Bone marrow (tissue), 2 donors: ENCODE results near the gene ELL2.
"Not testable (repeated sequence)": the region's sequence is repeated elsewhere in the genome, so short reads cannot be mapped to it uniquely, and the experiment has no call there.

ENCODE experiments used
- DNase-seq, 2 donors: peaks; one replicate each; lab custom pipeline; 2025; lab: John Stamatoyannopoulos, UW

Gene ELL2

DNA sequence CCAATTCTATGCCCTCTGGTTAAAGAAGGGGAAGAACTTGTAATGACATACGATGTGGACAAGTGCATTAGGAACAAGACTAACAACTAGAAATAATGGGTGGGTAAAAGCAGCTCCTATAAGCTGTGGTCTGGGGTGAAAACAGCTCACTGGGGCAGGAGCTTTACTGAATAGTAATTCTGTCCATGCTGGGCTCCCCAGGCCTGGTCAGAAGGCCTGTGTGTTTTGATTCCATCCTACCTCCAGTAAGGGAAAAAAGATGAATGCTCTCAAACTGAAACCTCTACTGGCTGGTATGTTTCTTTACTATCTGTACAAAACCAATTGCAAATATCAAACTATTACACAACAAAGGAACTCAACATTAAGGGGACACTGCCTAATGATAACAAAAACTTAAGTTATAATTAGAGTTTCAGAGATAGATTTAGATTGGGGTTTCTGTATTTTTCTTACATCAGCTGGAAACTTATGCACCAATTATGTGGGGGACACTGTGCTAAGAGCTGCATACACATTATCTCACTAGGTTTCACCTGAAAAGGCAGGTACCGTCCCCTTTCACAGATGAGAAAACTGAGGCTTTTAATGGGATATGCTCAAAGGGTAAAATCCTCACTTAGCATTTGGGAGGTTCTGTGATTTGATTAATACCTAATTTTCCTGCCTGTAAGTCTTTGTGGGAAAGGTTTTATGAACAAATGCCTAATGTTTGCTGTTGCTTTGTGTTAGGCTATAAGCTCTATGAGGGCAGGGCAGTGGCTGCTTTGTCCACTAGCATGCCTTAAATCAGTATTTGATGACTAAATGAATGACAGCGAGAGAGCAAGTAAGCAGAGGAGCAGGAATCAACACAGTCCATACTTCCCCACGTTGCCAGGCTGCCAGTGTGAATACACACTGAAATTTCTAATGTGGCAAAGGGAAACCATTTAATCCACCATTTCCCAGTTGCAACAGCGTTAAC is 53.6 kb downstream of the ELL2 start:
- DNase-seq: no peak

DNA sequence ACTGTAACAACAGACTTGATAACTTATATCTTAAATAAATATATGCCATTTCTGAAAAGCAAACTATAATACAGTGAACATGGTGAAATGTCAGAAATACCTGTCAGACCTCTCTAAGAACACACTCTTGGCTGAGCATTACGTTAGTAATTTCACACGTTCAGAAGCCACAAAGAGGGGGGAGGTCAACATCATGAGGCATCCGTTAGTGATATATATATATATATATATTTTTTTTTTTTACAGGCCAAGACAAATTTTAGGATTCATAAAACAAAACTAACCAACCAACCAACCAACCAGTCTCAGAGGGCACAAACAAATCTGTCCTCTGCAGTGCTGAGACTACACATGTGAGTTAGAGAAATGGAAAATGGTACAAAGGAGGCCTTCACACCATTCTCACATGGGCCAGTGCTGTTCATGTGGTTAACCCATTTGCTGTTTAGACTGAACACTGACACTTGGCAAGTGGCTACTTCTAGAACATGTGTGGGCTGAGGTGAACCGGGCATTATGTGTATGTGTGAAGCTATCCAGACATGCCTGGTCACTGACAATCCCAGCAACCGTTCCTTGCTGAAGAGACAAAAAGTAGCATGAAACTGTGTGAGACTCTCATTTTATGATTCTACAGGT is 54.5 kb downstream of the ELL2 start:
- no peak for DNase-seq

DNA sequence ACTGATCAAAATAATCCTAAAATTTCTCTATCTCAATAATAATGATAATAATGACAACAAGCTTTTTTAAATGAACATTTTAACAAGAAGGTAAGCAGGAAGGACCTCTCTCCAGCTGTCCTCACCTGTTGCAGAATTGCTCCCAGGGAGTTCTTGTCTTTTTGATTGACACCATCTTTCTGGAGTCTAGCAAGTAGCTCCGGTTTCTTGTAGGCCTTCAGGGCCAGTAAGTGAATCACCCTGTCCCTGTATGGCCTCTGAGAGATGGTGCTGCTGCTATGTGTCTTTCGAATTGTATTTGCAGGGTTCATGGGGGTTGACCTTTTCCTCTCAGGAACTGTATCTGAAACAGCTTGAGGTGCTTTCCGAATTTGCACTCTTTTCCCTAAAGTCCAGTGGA is 55.3 kb downstream of the ELL2 start:
- not testable (repeated sequence) for DNase-seq

DNA sequence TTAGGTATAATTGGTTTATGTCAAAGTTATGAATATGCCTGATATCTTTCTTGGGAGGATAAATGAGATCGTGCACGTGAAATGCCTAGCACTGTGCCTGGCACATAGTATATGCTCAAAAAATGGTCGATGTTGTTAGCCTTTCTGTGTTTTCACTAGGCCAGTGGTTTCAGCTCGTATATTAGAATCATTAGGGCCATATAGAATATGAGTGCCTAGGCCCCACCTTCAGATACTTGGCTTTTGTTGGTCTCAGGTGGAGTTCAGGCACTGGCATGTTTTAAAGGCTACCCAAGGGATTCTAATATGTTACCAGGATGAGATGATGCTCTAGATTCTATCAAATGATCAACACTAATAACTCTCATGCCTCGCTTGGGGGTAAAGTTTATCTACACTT is 56.8 kb downstream of the ELL2 start:
- no peak for DNase-seq

DNA sequence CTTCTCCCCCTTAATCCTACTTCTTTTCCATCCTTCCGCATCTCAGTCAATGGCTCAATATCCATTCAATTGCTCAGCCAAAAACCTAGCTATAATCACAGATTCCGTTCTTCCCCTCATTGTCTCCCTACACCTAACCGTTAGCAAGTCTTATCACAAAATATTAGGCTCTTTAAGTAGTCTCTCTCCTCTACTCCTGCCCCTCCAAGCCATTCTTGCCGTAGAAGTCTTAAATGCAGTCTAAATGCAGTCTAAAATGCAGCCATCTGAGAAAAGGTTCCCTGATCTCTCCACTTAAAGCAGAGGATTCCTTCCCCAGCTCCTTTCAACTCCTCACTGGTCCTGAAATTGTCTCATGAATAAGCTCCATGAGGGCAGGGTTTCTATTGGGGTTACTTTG is 57.8 kb downstream of the ELL2 start:
- DNase-seq: no peak

DNA sequence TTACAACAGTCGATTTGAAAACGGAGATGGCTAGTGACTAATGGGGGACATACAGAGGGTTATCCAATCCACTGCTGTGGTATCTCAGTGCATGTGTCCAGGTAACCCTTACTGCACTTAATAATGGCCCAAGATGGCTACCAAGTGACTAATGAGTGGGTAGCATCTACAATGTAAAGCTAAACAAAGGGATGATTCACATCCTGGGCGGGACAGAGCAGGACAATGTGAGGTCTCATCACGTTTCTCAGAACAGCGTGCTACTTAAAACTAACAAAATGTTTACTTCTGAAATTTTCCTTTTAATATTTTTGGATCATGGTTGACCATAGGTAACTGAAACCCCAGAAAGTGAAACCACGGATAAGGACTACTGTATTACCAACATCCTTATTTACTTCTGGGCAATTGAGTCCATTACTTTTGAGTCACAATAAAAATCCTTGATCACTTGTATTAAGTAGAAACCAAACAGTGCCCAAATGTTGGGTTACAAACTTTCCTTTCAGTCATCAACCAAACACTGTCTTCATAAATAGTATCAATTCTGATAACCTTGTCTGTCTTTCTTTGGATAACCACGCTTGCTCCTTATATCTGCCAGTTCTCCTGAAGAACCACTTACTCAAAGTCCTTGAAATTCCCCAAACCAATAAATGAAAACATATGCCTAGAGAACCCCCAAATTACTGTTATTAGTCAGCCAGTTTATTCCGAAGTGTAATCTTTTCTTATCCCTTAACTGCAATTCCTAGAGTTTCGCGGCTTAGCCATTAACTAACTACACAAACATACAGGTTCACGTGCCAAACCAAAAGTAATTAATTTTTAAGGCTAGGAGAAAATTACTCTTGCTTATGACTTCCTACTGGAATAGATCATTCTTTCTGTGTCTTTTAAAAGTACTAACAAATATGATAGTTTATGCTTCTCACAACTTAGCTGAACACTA is 59.7 kb downstream of the ELL2 start:
- DNase-seq: no peak

DNA sequence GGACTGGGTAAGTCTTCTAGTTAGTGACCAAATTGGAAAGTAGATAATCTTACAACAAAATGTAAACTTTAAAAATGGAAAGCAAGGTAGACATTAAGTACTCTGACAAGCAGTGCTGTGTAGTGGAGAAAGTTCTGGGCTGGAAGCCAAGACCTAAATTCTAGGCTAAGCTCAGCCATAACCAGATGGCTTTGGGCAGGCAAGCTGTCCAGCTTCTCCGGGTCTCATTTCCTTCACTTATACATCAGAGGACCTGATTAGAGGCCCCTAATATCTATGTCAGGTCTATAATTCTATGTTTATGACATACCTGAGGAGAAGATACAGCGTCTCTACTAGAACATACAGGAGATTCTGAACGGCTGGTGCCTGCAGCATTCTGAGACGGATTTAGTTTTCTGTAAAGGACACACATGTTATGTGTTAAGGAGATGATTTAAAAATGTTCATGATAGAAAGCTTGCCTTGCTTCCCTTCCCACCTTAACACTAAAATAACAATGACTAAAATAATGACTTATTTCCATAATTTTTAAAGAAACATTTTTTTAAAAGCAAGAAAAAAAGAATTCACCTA is 61.2 kb downstream of the ELL2 start:
- DNase-seq: no peak

DNA sequence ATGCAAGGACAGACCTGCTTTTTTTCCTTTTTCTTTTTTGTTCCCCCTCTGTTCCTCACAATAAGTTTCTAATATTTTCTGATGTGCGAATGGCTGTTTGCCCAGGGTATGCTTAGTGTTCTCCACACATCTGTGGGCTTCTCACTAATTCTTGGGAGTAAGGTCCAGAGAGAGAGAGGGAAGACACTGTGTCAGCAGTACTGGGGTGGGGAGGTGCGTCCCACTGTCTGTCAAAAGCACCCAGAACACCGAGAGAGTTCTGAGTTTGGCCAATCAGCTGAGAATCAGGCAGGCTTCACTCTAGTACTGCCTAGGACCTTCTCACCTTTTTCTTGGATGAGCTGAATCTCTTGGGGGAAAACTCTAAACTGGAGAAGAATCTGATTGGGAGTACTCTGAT is 61.8 kb downstream of the ELL2 start:
- DNase-seq: no peak

DNA sequence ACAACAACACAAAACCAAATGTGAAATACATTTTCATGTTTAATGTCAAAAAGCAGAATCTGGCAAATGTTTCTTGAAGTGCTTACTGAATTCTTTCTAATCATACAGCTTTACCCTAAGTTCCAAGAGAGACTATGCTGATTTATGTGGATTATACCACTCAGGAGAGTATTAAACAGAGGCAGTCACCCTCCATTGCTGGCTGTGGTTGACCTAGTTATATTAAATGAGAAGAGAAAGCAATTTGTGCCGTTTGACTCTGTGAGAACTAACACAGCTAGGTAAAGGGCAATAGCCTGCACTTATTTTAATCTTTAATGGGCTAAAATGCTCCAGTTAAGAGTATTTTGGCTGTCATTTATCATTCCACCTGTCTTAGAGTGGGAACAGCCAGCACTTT is 62.6 kb downstream of the ELL2 start:
- no peak for DNase-seq

DNA sequence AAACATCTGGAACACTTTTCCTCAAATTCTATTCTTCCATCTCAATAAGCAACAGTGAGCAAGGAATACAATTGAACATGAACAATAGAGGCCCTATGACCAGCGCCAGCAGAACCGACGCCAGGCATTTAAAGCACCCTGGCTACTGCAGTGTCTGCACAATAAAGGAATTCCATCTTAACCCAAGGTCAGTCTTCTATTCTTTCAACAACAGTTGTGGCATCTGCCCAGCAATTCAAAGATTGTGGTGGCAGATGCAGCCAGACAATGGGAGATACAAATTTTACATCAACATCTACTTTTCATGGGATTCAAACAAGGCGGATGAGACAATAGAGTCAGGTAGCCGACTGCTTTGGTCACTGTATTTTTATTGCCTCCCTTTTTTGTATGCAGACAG is 65.9 kb downstream of the ELL2 start:
- no peak for DNase-seq

DNA sequence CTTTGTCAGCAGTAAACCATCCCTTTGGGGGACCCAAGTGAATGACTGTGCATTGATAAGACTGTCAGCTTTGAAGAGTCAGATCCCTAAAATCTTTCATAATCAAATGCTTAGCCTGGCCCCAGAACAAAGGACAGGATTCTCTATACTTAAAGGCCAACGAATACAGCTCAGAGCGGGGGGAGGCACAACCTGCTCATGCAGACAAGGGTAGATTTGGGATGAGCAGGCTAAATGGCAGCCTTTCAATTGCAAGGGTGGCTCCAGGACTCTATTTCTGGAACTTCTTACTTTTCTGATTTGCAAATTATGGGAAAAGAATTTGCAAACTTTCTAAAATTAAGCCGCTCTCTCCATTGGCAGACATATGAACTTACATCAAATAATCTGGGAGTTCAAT is 66.4 kb downstream of the ELL2 start:
- DNase-seq: no peak

DNA sequence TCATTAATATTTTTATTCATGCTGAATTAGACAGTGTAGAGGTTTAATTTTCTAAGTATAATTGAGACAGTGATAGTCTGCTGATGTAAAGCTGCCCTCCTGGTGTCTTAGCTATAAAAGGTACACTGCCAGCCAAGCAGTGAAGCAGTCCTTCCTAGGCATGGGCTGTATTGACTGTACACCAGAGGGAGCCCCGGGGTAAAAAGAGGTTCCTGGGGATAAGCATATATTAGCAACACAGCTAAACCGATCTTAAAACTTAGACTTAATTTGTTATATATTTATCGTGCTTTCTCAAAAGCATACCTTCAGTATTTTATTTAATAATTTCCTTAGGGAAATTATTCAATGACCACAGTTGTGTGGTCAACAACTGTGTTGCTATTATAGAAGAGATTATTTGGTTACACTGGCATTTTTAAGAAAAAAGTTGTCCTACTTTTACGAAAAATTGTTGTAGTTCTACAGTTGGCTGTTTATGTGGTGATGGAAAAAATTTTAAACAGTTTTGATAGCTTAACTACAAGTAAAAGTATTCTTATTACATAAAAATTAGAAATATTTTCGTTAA is 68.8 kb downstream of the ELL2 start:
- DNase-seq: no peak

DNA sequence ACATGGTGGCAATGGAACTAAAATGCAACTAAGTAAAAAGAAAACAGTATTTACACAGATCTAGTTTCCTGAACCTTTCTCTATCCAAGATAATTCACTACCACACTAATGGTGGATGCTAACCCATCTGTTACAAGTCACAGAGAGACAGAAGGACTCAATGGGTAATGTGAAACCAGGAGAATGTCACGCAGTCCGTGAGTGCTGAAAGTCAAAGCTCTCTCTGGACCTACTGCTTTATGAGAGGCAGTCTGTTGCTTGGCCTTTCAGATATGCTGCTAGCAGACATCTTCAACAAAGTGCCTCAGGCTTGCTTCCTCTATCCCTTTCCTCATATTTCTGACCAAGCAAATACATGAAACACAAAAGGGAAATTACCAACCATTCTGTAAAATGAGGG is 70.2 kb downstream of the ELL2 start:
- DNase-seq: no peak

DNA sequence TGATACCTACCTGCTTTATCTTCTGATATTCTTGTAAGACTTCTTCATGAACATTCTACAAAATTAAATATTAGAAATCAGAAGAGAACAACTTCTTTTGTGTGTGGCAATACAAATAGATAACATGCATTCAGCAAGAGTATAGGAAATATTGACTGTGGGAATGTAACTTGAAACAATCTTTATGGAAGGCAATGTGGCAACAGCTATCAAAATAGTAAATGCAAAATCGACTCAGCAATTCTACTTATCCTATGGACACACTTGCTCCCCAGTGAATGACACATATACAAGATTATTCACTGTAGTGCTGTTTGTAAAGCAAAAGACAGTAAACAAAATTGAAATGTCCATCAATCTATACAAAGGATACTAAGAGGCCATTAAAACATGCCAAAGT is 72.6 kb downstream of the ELL2 start:
- DNase-seq: no peak

DNA sequence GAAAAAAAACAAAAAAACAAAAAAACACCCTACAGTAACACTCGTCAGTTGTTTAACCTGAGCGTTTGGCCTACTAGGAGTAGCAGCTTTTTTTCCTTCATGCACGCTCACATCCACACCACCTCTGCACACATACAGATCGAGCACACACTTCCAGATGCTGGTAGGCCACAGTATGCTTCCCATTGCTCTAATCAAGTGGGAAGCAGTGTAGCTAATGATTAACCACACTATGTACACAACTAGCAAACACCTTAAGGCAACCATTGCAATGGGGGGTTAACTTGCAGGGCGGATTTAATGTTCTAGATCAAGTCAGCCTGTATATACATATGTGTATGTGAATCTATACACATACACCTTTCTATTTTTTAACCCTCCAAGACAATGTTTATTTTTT is 73.7 kb downstream of the ELL2 start:
- DNase-seq: no peak

DNA sequence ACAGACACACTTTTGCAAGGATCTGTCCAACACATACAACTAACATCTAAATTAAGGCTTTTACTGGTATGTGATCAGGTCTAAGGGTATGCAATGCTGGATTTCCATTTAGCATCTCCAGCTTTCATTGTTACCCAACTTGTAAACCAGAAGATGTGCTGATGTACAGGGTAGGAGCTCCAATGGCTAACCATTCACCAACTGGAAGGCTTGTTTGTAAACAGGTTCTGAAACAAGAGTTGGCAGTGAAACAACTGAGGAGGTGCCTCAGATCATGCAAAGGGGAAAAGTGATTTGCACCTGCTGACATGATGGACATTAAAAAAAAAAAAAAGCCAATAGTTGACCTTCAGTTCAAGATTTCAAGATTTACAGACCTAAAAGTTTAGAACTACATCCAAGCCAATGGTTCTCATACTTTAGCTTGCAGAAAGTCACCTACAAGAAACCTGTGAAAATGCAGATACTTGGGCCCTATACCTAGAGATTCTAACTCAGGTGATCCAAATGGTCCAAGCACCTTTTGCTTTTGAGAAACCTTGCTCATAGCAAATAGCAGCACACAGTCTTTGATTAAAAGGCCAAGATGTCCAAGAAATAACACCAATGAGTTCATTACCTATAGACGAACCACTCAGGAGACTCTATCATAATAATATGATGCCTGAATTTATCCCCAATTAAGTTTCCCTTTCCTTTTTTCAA is 75.2 kb downstream of the ELL2 start:
- no peak for DNase-seq

DNA sequence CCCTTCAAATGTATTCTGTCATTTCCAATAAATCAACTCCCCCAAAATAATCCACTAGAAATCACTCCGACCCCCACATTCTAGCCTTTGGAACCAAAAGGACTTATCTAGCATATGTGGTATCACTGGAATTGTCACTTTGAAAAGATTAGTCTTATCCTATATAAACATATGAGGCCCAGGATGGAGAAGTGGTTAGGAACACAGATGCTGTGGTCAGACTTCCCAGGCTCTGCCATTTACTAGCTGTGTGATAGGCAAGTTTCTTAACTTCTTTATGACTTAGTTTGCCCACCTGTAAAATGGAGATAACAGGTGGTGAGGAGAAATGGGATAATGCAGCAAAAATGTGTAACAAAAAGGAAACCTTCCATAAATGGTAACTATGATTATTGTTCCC is 77.1 kb downstream of the ELL2 start:
- no peak for DNase-seq

DNA sequence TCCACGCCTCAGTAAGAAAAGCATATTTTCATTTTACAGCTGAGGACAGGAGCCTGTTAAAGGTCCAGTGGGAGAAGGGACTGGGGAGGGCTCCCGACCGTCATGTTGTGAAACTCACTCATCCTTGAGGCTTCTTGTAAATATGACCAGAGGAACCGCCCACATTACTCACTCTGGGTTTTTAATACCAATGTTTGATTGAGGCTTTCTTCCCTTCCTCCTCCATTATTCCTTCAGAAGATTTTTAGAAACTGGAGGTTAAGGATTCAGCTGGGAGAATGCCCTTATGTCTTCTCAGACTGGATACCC is 77.7 kb downstream of the ELL2 start:
- no peak for DNase-seq

DNA sequence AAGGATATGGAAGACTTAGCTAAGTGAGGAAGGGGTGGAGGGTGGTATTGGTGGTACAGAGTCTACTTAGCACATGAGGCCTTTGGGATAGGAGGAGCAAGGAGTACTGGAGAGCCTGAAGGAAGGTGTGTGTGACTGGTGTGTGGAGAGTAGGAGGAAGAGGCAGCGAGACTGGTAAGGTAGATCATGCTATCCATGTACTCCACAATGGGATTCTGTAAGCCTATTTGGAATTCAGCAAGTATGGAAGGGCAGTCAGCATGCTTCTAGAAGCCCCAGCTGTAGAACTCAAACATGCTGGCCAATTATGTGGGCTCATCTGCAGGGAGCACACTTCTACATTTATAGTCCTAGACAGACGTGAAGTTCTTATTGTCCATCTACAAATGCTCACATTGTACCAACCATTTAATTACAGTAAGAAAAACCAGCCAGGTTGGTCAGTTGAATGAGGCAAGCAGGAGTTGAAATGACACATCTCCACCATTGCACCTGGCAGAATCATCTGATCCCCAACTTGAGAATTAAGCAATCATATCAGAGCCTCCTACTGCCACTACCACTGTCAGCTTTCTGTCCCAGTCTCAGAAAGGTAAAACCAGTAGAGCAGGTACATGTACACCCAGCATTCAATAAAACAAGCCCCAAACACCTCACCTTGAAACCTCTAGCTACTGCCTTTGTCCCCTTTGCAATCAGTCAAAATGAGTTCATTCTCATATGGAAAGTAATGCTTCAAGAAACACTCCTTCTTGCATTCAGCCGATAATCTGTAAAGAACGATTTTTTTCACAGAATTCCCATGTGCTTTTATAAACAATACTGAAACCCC is 78.2 kb downstream of the ELL2 start:
- no peak for DNase-seq

DNA sequence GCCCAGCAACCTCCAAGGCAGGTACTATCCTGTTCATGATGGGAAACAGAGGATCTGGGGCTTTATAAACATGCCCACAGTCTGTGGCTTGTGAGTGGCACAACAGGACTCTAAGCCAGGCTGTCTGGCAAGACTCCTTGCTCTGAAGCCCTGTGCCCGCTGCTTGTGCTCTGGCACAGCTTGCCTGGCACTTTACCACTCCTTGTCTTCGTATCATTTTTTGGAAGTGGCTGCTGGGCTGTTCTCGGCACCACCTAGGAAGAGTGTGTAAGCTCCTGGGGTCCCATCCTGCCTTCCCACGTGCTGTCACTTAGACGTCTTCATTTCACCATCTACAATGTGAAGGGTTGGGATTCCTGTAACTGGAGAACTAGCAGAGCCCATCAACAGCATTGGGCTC is 79.8 kb downstream of the ELL2 start:
- DNase-seq: no peak
